SK-N-SH treated with all-trans-retinoic acid at 6 μM for 48 hours (cell line): ENCODE data around the gene SRRT.

ENCODE experiments used
- ATAC-seq: fragments of 200-7000 bp; cut with Tn5 transposase; 3 replicates; pipeline ENCODE4 v1.9.1; 2020; ENCODE audit warnings: mild to moderate bottlenecking, moderate library complexity
- ARNTL ChIP-seq: fragments of 450-650 bp; formaldehyde crosslinking; IDR thresholded peaks from 2 replicates; pipeline ENCODE4 v1.5.0; 2020; ENCODE audit warnings: low read depth, mild to moderate bottlenecking, moderate library complexity, borderline replicate concordance
- BACH2 ChIP-seq: fragments of 250-450 bp; sonication (Bioruptor Pico); IDR thresholded peaks from 2 replicates; pipeline ENCODE4 v1.9.0; 2021; ENCODE audit warnings: mild to moderate bottlenecking, borderline replicate concordance
- CREB5 ChIP-seq: fragments of 250-450 bp; sonication (Bioruptor Pico); IDR thresholded peaks from 2 replicates; pipeline ENCODE4 v1.5.1; 2020; ENCODE audit warnings: low read depth, mild to moderate bottlenecking, moderate library complexity
- CSDC2 ChIP-seq: fragments of 250-450 bp; sonication (Bioruptor Pico); IDR thresholded peaks from 2 replicates; pipeline ENCODE4 v1.5.0; 2020; ENCODE audit warnings: mild to moderate bottlenecking, moderate library complexity
- CSRNP3 ChIP-seq: fragments of 250-450 bp; sonication (Bioruptor Pico); IDR thresholded peaks from 2 replicates; pipeline ENCODE4 v1.5.1; 2021; ENCODE audit warnings: mild to moderate bottlenecking, moderate library complexity
- ESRRG ChIP-seq: fragments of 250-450 bp; sonication (Bioruptor Pico); IDR thresholded peaks from 2 replicates; pipeline ENCODE4 v1.6.1; 2021; ENCODE audit warnings: mild to moderate bottlenecking
- GLIS3 ChIP-seq: fragments of 250-450 bp; sonication (Bioruptor Pico); IDR thresholded peaks from 2 replicates; pipeline ENCODE4 v1.5.0; 2020; ENCODE audit warnings: mild to moderate bottlenecking, moderate library complexity
- ISL1 ChIP-seq: fragments of 250-450 bp; sonication (Bioruptor Pico); IDR thresholded peaks from 2 replicates; pipeline ENCODE4 v2.1.2; 2022; ENCODE audit warnings: mild to moderate bottlenecking, moderate library complexity
- OSR1 ChIP-seq: fragments of 250-450 bp; sonication (Bioruptor Pico); IDR thresholded peaks from 2 replicates; pipeline ENCODE4 v1.8.0; 2022; ENCODE audit warnings: moderate library complexity, mild to moderate bottlenecking, inconsistent platforms
- POU6F1 ChIP-seq: fragments of 250-450 bp; sonication (Bioruptor Pico); IDR thresholded peaks from 2 replicates; pipeline ENCODE4 v1.8.0; 2021; ENCODE audit warnings: low read depth, mild to moderate bottlenecking, moderate library complexity, borderline replicate concordance
- PPARA ChIP-seq: fragments of 250-450 bp; sonication (Bioruptor Pico); IDR thresholded peaks from 2 replicates; pipeline ENCODE4 v1.5.0; 2020; ENCODE audit warnings: mild to moderate bottlenecking, borderline replicate concordance
- RARB ChIP-seq: fragments of 250-450 bp; sonication (Bioruptor Pico); IDR thresholded peaks from 2 replicates; pipeline ENCODE4 v1.8.0; 2021; ENCODE audit warnings: mild to moderate bottlenecking, moderate library complexity
- SNAI2 ChIP-seq: fragments of 250-450 bp; sonication (Bioruptor Pico); IDR thresholded peaks from 2 replicates; pipeline ENCODE4 v1.5.0; 2020; ENCODE audit warnings: mild to moderate bottlenecking, moderate library complexity
- TCF4 ChIP-seq: fragments of 250-450 bp; sonication (Bioruptor Pico); IDR thresholded peaks from 2 replicates; pipeline ENCODE4 v1.8.0; 2021; ENCODE audit warnings: mild to moderate bottlenecking, moderate library complexity, borderline replicate concordance
- TOX ChIP-seq: fragments of 250-450 bp; sonication (Bioruptor Pico); IDR thresholded peaks from 2 replicates; pipeline ENCODE4 v1.8.0; 2021; ENCODE audit warnings: mild to moderate bottlenecking, moderate library complexity, borderline replicate concordance
- TSHZ2 ChIP-seq: fragments of 250-450 bp; sonication (Bioruptor Pico); IDR thresholded peaks from 2 replicates; pipeline ENCODE4 v1.5.0; 2020; ENCODE audit warnings: mild to moderate bottlenecking, moderate library complexity
- ZC3H10 ChIP-seq: fragments of 250-450 bp; sonication (Bioruptor Pico); IDR thresholded peaks from 2 replicates; pipeline ENCODE4 v1.5.1; 2021; ENCODE audit warnings: mild to moderate bottlenecking, moderate library complexity
- ZFP3 ChIP-seq: fragments of 250-450 bp; sonication (Bioruptor Pico); IDR thresholded peaks from 2 replicates; pipeline ENCODE4 v1.5.0; 2020; ENCODE audit warnings: mild to moderate bottlenecking, moderate library complexity
- ZFP30 ChIP-seq: fragments of 450-650 bp; formaldehyde crosslinking; IDR thresholded peaks from 2 replicates; pipeline ENCODE4 v1.5.0; 2022; ENCODE audit warnings: mild to moderate bottlenecking, moderate library complexity
- ZNF565 ChIP-seq: fragments of 450-650 bp; formaldehyde crosslinking; conservative IDR thresholded peaks from 2 replicates; pipeline ENCODE4 v1.5.0; 2020; ENCODE audit warnings: low read depth, mild to moderate bottlenecking, moderate library complexity
- ZNF70 ChIP-seq: fragments of 450-650 bp; formaldehyde crosslinking; IDR thresholded peaks from 2 replicates; pipeline ENCODE4 v1.5.0; 2020; ENCODE audit warnings: mild to moderate bottlenecking, moderate library complexity
- ZNF8 ChIP-seq: fragments of 450-650 bp; formaldehyde crosslinking; IDR thresholded peaks from 2 replicates; pipeline ENCODE4 v1.5.0; 2020; ENCODE audit warnings: mild to moderate bottlenecking, moderate library complexity

SRRT gene

GRCh38 chr7:100886936-100887515, 12.1 kb downstream of the SRRT start:
- TF ChIP-seq CSRNP3 (CRISPR knock-in tag) (no peak), ARNTL (CRISPR knock-in tag) (no peak), GLIS3 (CRISPR knock-in tag) (no peak), ZFP30 (no peak), CREB5 (CRISPR knock-in tag) (no peak), ESRRG (CRISPR knock-in tag) (no peak), SNAI2 (CRISPR knock-in tag) (no peak), ZNF70 (CRISPR knock-in tag) (no peak), BACH2 (CRISPR knock-in tag) (no peak), TSHZ2 (CRISPR knock-in tag) (no peak), TCF4 (CRISPR knock-in tag) (no peak), ZNF565 (CRISPR knock-in tag) (no peak), ZC3H10 (no peak), CSDC2 (CRISPR knock-in tag) (no peak), ZNF8 (CRISPR knock-in tag) (no peak), TOX (CRISPR knock-in tag) (no peak), ISL1 (no peak), ZFP3 (CRISPR knock-in tag) (no peak), PPARA (CRISPR knock-in tag) (no peak), POU6F1 (CRISPR knock-in tag) (no peak)
- no peak for ATAC-seq

- ATAC-seq: no peak
- TF ChIP-seq ARNTL (CRISPR knock-in tag): no peak
- TF ChIP-seq ZNF8 (CRISPR knock-in tag): no peak
- no peak for TF ChIP-seq TSHZ2 (CRISPR knock-in tag)
- no peak for TF ChIP-seq RARB (CRISPR knock-in tag)
- no peak for TF ChIP-seq ZFP30
- no peak for TF ChIP-seq POU6F1 (CRISPR knock-in tag)
- no peak for TF ChIP-seq ISL1
- no peak for TF ChIP-seq ZFP3 (CRISPR knock-in tag)
- no peak for TF ChIP-seq TOX (CRISPR knock-in tag)
- TF ChIP-seq ZC3H10: no peak
- TF ChIP-seq CSRNP3 (CRISPR knock-in tag): no peak
- no peak for TF ChIP-seq GLIS3 (CRISPR knock-in tag)
- no peak for TF ChIP-seq OSR1 (CRISPR knock-in tag)
- no peak for TF ChIP-seq TCF4 (CRISPR knock-in tag)
Observed at GRCh38 chr7:100887516-100888290, 12.8 kb downstream of the SRRT start.
